Left kidney (tissue), 1 donor: ENCODE data around the gene EFHB. TPM values are rescaled to one million over a fixed set of nuclear protein-coding genes. Genes with fewer than 3 reads are reported as not detected.

Experiments used
- polyA plus RNA-seq: library from polyadenylated mRNA; unstranded; fragments of 120-200 nt; gene quantifications from one replicate; pipeline ENCODE4 v1.2.1, GENCODE V29; 2013; ENCODE audit not compliant: insufficient read length

EFHB gene
- polyA plus RNA-seq, 1 donor, result 2.5 TPM

Other genes with a start within 250 kb of the EFHB start
- gene RAB5A, start 12.9 kb upstream of the EFHB start, polyA plus RNA-seq, result 80.5 TPM
- 1.1 TPM for gene PP2D1, start 78.0 kb upstream of the EFHB start, polyA plus RNA-seq
- 29.9 TPM for gene KAT2B, start 106.2 kb upstream of the EFHB start, polyA plus RNA-seq